Activated CD4-positive, alpha-beta T cell treated with anti-CD3 and anti-CD28 coated beads, Interleukin-2, amount 50 U/mL, for 24 hours (primary cell): Measurements from ENCODE around the gene CGNL1.

Experiments
- DNase-seq, 2 donors: peaks; one replicate each; pipeline ENCODE4 v3.0.0-alpha.2; 2020; ENCODE audit warnings: low read depth in 1 of 2, low spot score in 1 of 2

Gene CGNL1

GRCh38 chr15:57562196-57562769, 186.0 kb downstream of the CGNL1 start:
- DNase-seq = no peak

DNA sequence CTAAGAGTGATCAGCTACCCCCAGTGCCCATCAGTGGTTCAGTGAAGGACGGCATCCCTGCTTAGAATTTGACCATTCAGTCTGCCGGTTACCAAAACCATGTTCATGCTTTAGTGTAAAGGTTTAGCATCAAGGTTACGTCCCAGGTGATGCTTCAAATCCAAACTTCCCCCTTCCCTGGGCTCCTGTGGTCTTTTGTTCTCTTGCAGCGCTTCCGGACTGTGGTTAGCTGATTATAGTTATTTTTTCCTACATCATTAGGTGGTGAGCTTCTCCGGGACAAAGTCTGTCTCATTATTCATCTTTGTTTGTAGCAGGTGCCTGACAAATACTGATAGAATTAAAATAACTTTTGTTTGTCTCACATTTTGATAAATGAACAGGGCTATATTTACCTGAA, 187.1 kb downstream of the CGNL1 start:
- DNase-seq = no peak

- DNase-seq = peak in 1 of 2 donors; percentile 17
Measured at GRCh38 chr15:57565311-57565710, 189.0 kb downstream of the CGNL1 start.

DNA sequence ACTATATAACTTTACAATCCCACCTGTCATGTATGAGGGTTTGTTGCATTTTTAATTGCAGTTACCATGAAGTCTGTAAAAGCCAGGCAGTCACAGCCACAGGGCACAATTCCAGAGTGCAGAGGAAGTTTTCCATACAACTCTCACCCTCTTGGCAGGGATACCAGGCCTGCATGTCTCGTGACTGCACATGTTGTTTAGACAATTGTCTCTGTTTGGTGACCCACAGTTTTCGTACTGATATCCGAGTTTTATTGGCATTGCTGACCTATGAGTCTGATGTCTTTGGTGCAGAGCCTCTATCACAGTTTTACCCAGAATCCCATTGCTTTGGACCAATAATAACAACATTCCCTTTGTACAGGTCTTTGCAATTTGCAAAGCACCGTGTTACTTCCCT, 190.5 kb downstream of the CGNL1 start:
- DNase-seq = no peak

- DNase-seq = no peak
Measured at GRCh38 chr15:57567891-57568290, 191.6 kb downstream of the CGNL1 start.

GRCh38 chr15:57568299-57568698, 192.0 kb downstream of the CGNL1 start:
- no peak for DNase-seq

DNA sequence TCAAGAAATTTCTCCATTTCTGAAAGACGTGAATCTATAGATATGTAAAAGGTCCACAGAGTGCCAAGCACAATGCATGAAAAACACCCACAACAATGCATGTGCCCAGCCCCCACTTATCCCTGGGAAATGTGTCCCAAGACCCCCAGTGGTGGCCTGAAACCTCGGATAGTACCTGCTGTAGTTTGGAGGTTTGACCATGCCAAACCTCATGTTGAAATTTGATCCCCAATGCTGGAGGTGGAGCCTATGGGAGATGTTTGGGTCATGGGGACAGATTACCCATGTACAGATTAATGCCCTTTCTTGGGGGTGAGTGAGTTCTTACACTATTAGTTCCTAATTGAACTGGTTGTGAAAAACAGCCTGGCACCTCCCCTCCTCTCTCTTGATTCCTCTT, 194.0 kb downstream of the CGNL1 start:
- no peak for DNase-seq

DNA sequence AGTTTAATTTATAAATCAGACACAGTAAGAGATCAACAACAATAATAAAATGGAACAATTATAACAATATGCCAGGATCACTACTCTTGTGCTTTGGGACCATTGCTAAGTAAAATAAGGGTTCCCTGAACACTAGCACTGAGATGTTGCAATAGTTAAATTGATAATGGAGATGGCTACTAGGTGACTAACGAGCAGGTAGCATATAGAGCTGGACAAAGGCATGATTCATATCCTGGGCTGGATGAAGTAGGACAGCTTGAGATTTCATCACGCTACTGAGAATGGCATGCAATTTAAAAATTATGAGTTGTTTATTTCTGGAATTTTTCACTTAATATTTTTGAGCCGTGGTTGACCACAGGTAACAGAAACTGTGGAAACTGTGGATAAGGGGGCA, 194.7 kb downstream of the CGNL1 start:
- DNase-seq = no peak

GRCh38 chr15:57571725-57572124, 195.4 kb downstream of the CGNL1 start:
- no peak for DNase-seq

GRCh38 chr15:57572468-57572867, 196.2 kb downstream of the CGNL1 start:
- no peak for DNase-seq

- no peak for DNase-seq
Measured at GRCh38 chr15:57573151-57573550, 196.8 kb downstream of the CGNL1 start.

- no peak for DNase-seq
Measured at GRCh38 chr15:57575363-57575762, 199.1 kb downstream of the CGNL1 start.

DNA sequence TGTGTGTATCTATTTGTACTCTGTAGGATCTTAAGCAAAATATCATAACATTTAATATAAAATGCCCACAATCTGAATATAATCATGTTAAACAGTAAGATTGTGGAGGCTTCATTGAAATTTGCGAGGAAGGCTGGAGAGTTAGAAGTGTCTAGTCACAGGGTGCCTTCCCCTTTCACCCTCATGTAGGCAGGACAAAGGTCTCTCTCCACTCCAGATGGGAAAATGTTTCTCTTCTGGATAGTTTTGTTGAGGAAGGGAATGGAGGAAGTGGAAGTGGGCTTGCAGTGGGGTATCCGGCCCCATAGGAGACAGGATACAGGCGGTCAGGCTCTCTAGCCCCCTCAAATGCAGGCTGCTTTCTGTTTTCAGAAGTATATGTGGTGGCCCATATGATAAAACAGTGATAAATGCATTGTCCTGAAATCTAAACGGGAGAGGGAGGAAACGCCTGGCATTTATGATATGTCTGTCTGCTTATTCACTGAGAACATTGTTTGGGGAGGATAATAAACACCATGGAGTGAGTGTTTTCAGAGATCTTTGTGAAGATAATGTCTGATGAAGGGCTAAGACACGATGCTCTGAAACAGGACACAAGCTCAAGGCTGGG, 202.1 kb downstream of the CGNL1 start:
- DNase-seq = no peak

DNA sequence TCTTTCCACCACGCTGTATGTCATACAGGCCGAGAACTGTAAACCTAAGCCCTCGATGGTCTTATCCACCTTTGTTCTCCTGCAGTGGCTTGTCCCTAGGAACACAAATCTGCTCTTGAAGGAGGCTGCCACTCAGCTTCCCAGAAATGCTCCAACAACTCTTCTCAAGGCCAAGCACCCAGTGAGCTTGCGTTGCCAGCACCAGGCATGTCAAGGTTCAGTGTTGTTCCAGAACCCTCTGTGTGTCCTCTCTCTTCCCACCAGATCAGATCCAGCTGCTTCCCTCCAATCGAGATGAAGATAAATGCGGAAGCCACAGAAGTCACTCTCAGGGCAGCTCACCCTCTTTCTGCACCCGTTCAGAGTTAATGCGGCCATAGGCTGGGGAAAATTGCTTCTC, 204.1 kb downstream of the CGNL1 start:
- no peak for DNase-seq

DNA sequence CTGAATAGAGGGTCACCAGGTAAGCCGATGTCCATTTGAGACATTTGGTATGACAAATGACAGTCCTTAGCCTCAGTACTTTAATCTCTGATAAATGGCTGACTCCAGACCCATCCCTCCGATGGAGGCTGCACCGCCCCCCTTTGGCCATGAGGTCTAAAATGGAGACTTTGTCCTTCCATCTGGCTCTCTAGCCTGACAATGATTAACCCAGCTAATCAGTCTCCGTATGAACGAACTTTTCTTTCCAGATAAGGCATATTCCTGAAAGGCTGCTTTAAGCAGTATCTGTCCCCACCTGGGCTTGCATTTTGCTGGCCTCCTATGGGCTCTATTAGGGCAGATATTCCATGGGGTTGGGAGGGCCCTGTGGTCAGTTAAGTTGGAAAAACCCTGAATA, 204.6 kb downstream of the CGNL1 start:
- no peak for DNase-seq

GRCh38 chr15:57582090-57582489, 205.8 kb downstream of the CGNL1 start:
- DNase-seq = no peak

- no peak for DNase-seq
Measured at GRCh38 chr15:57583282-57583681, 207.0 kb downstream of the CGNL1 start.

DNA sequence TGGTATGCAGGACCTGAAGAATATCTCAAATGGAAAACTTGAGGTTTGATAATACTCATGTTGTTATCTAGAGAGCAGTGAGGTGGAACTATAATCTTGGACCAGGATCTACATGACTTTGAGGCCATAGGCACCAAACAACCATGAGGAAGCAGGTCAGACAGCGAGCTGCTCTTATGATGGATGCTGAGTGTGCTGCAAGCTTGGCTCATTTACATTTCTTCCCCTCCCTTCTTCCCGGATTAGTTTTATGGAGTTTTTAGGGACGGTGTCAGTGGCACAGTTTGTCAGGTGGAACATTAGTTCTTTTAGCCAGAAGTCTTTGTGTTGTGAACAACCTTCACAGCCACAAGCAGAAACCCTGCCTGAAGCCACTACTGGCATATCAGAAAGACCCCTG, 207.4 kb downstream of the CGNL1 start:
- DNase-seq = no peak

- no peak for DNase-seq
Measured at GRCh38 chr15:57586661-57587424, 210.5 kb downstream of the CGNL1 start.

DNA sequence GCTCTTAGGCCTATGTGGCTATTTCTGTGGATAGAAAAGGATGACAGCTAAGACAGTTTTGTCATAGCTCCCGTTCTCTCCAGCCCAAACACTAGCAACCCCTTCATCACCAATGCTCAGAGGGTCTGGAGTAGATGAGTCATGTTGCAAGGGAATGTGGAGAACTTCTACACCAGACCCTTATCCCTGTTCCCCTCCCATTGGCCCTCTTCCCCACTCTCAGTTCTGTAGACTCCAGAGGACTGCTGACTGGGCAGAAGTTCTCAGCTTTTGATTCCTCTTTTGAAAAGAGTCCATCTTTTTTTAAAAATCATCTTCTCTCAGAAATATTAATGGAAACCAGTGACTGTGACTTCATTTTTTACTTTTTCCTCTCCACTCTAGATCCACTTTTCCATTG, 213.0 kb downstream of the CGNL1 start:
- no peak for DNase-seq

DNA sequence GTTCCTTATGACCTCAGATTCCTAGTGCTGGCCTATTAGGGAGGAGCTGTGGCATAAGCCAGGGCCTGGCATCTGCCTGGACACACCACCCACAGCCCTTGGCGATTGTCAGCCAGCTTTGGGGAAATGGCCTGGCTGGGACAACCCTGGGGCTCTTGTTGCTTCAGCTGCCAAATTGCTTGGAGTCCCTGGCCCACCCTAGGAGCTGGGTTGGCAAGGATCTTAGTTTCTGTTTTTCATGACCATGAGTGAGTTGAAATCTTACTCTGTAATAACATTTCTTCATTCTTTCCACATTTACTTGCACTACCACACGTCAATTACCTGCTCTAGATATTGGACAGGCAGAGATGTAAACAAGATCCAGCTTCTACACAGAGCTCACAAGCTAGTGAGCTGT, 213.4 kb downstream of the CGNL1 start:
- DNase-seq = no peak

- DNase-seq = no peak
Measured at GRCh38 chr15:57591237-57591821, 215.0 kb downstream of the CGNL1 start.
